ENCODE data around the gene FNDC8. TPM values are rescaled to one million over a fixed set of nuclear protein-coding genes. Genes with fewer than 3 reads are reported as not detected.
A peak's percentile ranks its signal among the peaks of the same experiment; 100 is the strongest.
"Not testable (repeated sequence)": the region's sequence is repeated elsewhere in the genome, so short reads cannot be mapped to it uniquely, and the experiment has no call there.

FNDC8 gene
- total and polyA plus RNA-seq, 2 of the 4 experiments (the other 2 are of a cell fraction), result not detected

DNA sequence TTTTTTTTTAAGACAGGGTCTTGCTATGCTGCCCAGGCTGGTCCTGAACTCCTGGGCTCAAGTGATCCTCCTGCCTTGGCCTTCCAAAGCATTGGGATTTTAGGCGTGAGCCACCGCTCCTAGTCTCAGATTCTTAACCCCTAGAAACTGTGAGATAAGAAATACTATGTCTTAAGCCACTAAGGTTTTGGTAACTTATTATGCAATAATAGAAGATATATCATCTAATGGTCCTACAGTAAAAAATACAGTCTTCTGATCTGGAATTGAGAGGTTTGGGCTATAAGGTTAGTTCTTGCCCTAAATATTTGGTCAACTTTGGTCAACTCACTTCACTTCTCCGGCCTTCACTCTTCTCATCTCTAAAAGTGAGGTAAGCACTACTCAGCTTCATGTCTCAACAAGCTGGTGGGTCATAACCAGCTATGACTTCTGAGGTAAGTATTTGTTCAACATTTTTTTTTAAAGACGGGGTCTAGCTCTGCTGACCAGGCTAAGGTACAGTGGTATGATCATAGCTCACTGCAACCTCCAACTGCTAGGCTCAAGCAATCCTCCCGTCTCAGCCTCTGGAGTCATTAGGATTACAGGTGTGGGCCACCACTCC is 16.5 kb upstream of the FNDC8 start:
- in situ Hi-C loops (cut with MboI; ENCODE audit: low sequenced_read_pairs) (loop anchor here (25.0 kb wide), 2 partner anchors 468 to 843 kb away; partner anchors contain the start of genes CCL2 and CCL7), intact Hi-C loops (cut with micrococcal nuclease) (no loop called here), dilution Hi-C loops (cut with HindIII; ENCODE audit: low sequenced_read_pairs, unreplicated experiment) (no loop called here)
- Histone ChIP-seq H3K9me3 (ENCODE audit: control insufficient read depth, insufficient read depth, low read length) (no peaks in the 10 kb centered on the region), H4K20me1 (ENCODE audit: insufficient read depth, low read length) (no peaks in the 10 kb centered on the region), H2BK5ac (ENCODE audit: low read depth, low read length, poor library complexity, severe bottlenecking) (no peak overlapping the region), H2BK20ac (ENCODE audit: low read depth, low read length) (no peak overlapping the region), H2AK9ac (replicated peaks; ENCODE audit: low read depth, low read length, poor library complexity) (no peak overlapping the region), H3K18ac (ENCODE audit: low read depth, low read length) (no peak overlapping the region), H2AK5ac (ENCODE audit: low read depth, low read length) (no peak overlapping the region), H4K8ac (ENCODE audit: low read depth in 2 of 2, low read length in 2 of 2) (no peak overlapping the region), H3K4me3 (ENCODE audit: insufficient read depth, low read depth, low read length) (no peak overlapping the region), H2BK15ac (ENCODE audit: low read depth, low read length) (no peak overlapping the region), H2BK120ac (ENCODE audit: low read depth, low read length) (no peak overlapping the region), H3K36me3 (ENCODE audit: control insufficient read depth, insufficient read depth, low read length) (peaks cover 41% of the 10 kb centered on the region), H3K4me1 (ENCODE audit: control insufficient read depth, insufficient read depth, low read length) (no peaks in the 10 kb centered on the region), H4K91ac (ENCODE audit: insufficient read depth, low read depth, low read length) (no peak overlapping the region), H3K27ac (ENCODE audit: insufficient read depth, low read length) (no peak overlapping the region), H4K5ac (ENCODE audit: low read depth, low read length) (no peak overlapping the region), H3K4ac (ENCODE audit: low read depth, low read length) (no peak overlapping the region), H3K79me1 (ENCODE audit: low read depth in 1 of 2, low read length in 2 of 2) (peaks cover 3 to 11% of the 10 kb centered on the region in 2 experiments; a peak in 3 of 4 replicates), H3K4me2 (ENCODE audit: low read depth, low read length) (no peak overlapping the region), H3K27me3 (ENCODE audit: control insufficient read depth, insufficient read depth, low read length) (no peaks in the 10 kb centered on the region), H2AFZ (replicated peaks; ENCODE audit: low read length, poor library complexity) (no peak overlapping the region), H3K23ac (ENCODE audit: low read depth, low read length) (no peak overlapping the region), H3K56ac (ENCODE audit: extremely low read depth, insufficient read depth, low read length) (no peak overlapping the region), H3K9me1 (ENCODE audit: insufficient read depth, low read length) (no peaks in the 10 kb centered on the region), H3K9ac (ENCODE audit: low read depth, low read length) (no peak overlapping the region), H3K14ac (replicated peaks; ENCODE audit: low read depth, low read length) (no peak overlapping the region)
- ChIA-PET CTCF (no interaction called here), POLR2A (ENCODE audit: unreplicated experiment) (no interaction called here)
- DNase-seq (no peak), ATAC-seq (ENCODE audit: low read depth) (no peak)
- TF ChIP-seq MXI1 (IDR thresholded peaks at IDR 0.05; ENCODE audit: borderline replicate concordance, low read depth, low read length), result no peak
- peak; percentile 17; the same call in 1 of the 2 replicates for TF ChIP-seq CEBPB (IDR thresholded peaks at IDR 0.05; ENCODE audit: low read depth, low read length)
- BruUV-seq (replicated peaks), result no TSS peak
- no CpG with 5 or more reads among the region's 5 CpGs for WGBS, 2 experiments (ENCODE audit: extremely low coverage in 2 of 2, insufficient read length in 1 of 2)

DNA sequence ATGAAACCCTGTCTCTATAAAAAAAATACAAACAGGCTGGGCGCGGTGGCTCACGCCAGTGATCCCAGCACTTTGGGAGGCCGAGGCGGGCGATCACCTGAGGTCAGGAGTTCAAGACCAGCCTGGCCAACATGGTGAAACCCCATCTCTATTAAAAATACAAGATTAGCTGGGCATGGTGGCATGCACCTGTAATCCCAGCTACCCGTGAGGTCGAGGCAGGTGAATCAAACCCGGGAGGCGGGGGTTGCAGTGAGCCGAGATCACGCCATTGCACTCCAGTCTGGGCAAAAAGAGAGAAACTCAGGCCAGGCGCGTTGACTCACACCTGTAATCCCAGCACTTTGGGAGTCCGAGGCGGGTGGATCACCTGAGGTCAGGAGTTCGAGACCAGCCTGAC is 10.6 kb upstream of the FNDC8 start:
- H2AK9ac ChIP-seq (replicated peaks; ENCODE audit: low read depth, low read length, poor library complexity); H4K20me1 ChIP-seq (ENCODE audit: insufficient read depth, low read length); H2AK5ac ChIP-seq (ENCODE audit: low read depth, low read length); H3K4me1 ChIP-seq (ENCODE audit: control insufficient read depth, insufficient read depth, low read length); H3K4me3 ChIP-seq (ENCODE audit: insufficient read depth, low read depth, low read length); H3K4ac ChIP-seq (ENCODE audit: low read depth, low read length); H3K27ac ChIP-seq (ENCODE audit: insufficient read depth, low read length); POLR2A ChIA-PET (ENCODE audit: unreplicated experiment); BruUV-seq (replicated peaks); ATAC-seq (ENCODE audit: low read depth); H3K4me2 ChIP-seq (ENCODE audit: low read depth, low read length); H4K91ac ChIP-seq (ENCODE audit: insufficient read depth, low read depth, low read length); H3K18ac ChIP-seq (ENCODE audit: low read depth, low read length); H3K9me3 ChIP-seq (ENCODE audit: control insufficient read depth, insufficient read depth, low read length); H4K8ac ChIP-seq (ENCODE audit: low read depth in 2 of 2, low read length in 2 of 2); H2BK5ac ChIP-seq (ENCODE audit: low read depth, low read length, poor library complexity, severe bottlenecking); H4K5ac ChIP-seq (ENCODE audit: low read depth, low read length); H2AFZ ChIP-seq (replicated peaks; ENCODE audit: low read length, poor library complexity); H3K9ac ChIP-seq (ENCODE audit: low read depth, low read length); dilution Hi-C loops (cut with HindIII; ENCODE audit: low sequenced_read_pairs, unreplicated experiment); H2BK15ac ChIP-seq (ENCODE audit: low read depth, low read length); H2BK120ac ChIP-seq (ENCODE audit: low read depth, low read length); DNase-seq; H3K23ac ChIP-seq (ENCODE audit: low read depth, low read length); H3K27me3 ChIP-seq (ENCODE audit: control insufficient read depth, insufficient read depth, low read length); H2BK20ac ChIP-seq (ENCODE audit: low read depth, low read length); CTCF ChIA-PET; H3K56ac ChIP-seq (ENCODE audit: extremely low read depth, insufficient read depth, low read length); H3K14ac ChIP-seq (replicated peaks; ENCODE audit: low read depth, low read length); H3K9me1 ChIP-seq (ENCODE audit: insufficient read depth, low read length); intact Hi-C loops (cut with micrococcal nuclease): not testable (repeated sequence)
- in situ Hi-C loops (cut with MboI; ENCODE audit: low sequenced_read_pairs), result loop anchor here (25.0 kb wide), 2 partner anchors 473 to 848 kb away; partner anchors contain the start of genes CCL2 and CCL7
- Histone ChIP-seq H3K79me1 (ENCODE audit: low read depth in 1 of 2, low read length in 2 of 2) (peaks cover 29 to 30% of the 10 kb centered on the region in 2 experiments), H3K36me3 (ENCODE audit: control insufficient read depth, insufficient read depth, low read length) (peaks cover 15% of the 10 kb centered on the region)
- WGBS, 2 experiments (ENCODE audit: extremely low coverage in 2 of 2, insufficient read length in 1 of 2), result 87% methylated on average over 3 of the region's 17 CpGs; no CpG with 5 or more reads in 1 of the 2 experiments
